HFFc6 (cell line): Measurements from ENCODE around the gene RASAL2. TPM values are rescaled to one million over a fixed set of nuclear protein-coding genes. Genes with fewer than 3 reads are reported as not detected.
"Not testable (repeated sequence)": the region's sequence is repeated elsewhere in the genome, so short reads cannot be mapped to it uniquely, and the experiment has no call there.

Experiments
- DNase-seq: peaks from one replicate; pipeline ENCODE4 v3.0.0-alpha.2; 2018
- H3K27ac Mint-ChIP-seq: 2 replicates; pipeline ENCODE4 v1.8.0; 2020; ENCODE audit warnings: mild to moderate bottlenecking, mixed read lengths
- H3K27me3 Mint-ChIP-seq: 2 replicates; pipeline ENCODE4 v1.8.0; 2021; ENCODE audit warnings: mild to moderate bottlenecking, moderate library complexity, mixed read lengths; ENCODE audit not compliant: insufficient read depth
- H3K36me3 Mint-ChIP-seq: 2 replicates; pipeline ENCODE4 v1.8.0; 2021; ENCODE audit warnings: low read depth, mixed read lengths
- H3K4me1 Mint-ChIP-seq: 2 replicates; pipeline ENCODE4 v1.8.0; 2020; ENCODE audit warnings: low read depth, mixed read lengths
- H3K4me3 Mint-ChIP-seq: 2 replicates; pipeline ENCODE4 v1.8.0; 2020; ENCODE audit warnings: mild to moderate bottlenecking, moderate library complexity, mixed read lengths
- H3K9me3 Mint-ChIP-seq: 2 replicates; pipeline ENCODE4 v1.8.0; 2020; ENCODE audit warnings: mild to moderate bottlenecking, mixed read lengths
- CTCF ChIP-seq: fragments of 200-600 bp; sonication (generic); IDR thresholded peaks from 2 replicates; pipeline ENCODE4 v1.5.0; 2021; ENCODE audit warnings: antibody characterized with exemption, mild to moderate bottlenecking
- total RNA-seq, 6 experiments: library from RNA; stranded (reverse); fragmentation: NEBNext Ultra II Directional; extraction: Animal tissue kit (Norgen Biotek cat#: 25700); gene quantifications; 2 replicates in 1 of 6; 3 replicates in 5 of 6; pipeline ENCODE4 v1.2.3, GENCODE V29; 2021

The RASAL2 gene
- total RNA-seq, 6 experiments from 2014 or later: 21.2 to 30.7 (median 24.4) TPM

DNA sequence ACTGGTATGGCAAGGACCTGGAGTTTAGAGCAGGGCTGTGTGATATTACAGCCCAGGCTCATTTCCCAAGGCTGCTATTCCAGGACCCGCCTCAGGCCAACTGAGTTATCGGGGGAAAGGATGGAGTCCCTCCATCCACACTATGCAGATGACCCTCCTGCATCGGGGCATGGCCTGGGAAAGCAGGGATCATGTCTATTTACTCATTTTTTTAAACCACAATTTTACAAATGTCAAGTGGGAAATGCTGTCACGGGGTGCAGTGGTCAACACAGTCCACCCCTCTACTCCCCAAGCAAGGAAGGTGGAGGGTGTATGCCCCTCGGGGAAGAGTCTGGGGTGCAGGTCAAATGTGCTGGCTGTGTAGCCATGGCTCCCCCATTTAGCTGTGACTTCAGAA is 409.0 kb downstream of the RASAL2 start:
- Mint-ChIP-seq H3K4me1 (peaks cover 6% of the 10 kb centered on the region), H3K27me3 (peaks cover 2% of the 10 kb centered on the region), H3K27ac (no peak overlapping the region), H3K36me3 (no peaks in the 10 kb centered on the region), H3K9me3 (no peaks in the 10 kb centered on the region), H3K4me3 (no peak overlapping the region)
- DNase-seq: no peak
- TF ChIP-seq CTCF: no peak

DNA sequence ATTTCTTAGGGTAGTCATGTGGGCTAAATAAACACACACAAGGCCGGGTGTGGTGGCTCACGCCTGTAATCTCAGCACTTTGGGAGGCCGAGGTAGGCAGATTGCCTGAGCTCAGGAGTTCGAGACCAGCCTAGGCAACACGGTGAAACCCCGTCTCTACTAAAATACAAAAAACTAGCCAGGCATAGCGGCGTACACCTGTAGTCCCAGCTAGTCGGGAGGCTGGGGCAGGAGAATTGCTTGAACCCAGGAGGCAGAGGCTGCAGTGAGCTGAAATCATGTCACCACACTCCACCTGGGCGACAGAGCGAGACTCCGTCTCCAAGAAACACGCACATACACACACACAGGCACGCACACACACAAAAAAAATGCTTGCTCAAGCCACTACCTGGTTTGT is 409.4 kb downstream of the RASAL2 start:
- H3K4me1 Mint-ChIP-seq, H3K27me3 Mint-ChIP-seq, H3K36me3 Mint-ChIP-seq: not testable (repeated sequence)

GRCh38 chr1:178503849-178504248 is 409.9 kb downstream of the RASAL2 start:
- no peak overlapping the region for H3K4me3 Mint-ChIP-seq
- H3K27ac Mint-ChIP-seq: no peak overlapping the region
- peaks cover 2% of the 10 kb centered on the region for H3K27me3 Mint-ChIP-seq
- H3K4me1 Mint-ChIP-seq: peaks cover 6% of the 10 kb centered on the region
- no peak for TF ChIP-seq CTCF
- no peaks in the 10 kb centered on the region for H3K36me3 Mint-ChIP-seq
- no peaks in the 10 kb centered on the region for H3K9me3 Mint-ChIP-seq
- no peak for DNase-seq

More for the DNA sequence above, 409.4 kb downstream of the RASAL2 start:
- DNase-seq, H3K4me3 Mint-ChIP-seq, H3K27ac Mint-ChIP-seq, H3K9me3 Mint-ChIP-seq: not testable (repeated sequence)

GRCh38 chr1:178504286-178504685 is 410.4 kb downstream of the RASAL2 start:
- peaks cover 6% of the 10 kb centered on the region for H3K4me1 Mint-ChIP-seq

DNA sequence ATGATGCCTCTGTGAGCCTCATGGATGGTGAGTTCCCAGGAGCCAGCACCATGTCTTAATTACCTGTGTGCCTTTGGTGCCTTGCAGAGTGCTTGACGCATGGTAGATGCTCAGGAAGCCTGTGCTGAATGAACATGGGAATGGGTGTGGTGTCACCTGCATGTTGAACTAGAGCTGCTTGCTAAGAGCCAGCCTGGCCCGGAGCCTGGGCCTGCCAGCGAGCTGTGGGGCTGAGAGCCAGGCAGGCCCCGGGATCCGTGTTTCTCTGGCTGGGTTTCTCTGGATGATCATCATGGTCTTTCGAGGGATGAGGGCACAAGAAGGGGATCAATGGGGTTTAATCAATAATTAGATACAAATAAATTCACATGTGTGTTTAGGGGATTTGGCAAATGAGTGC is 412.3 kb downstream of the RASAL2 start:
- Mint-ChIP-seq H3K4me1 (peaks cover 6% of the 10 kb centered on the region), H3K27ac (no peak overlapping the region), H3K4me3 (no peak overlapping the region), H3K36me3 (no peaks in the 10 kb centered on the region), H3K27me3 (peaks cover 5% of the 10 kb centered on the region), H3K9me3 (no peaks in the 10 kb centered on the region)
- no peak for TF ChIP-seq CTCF
- no peak for DNase-seq

More at GRCh38 chr1:178504286-178504685, 410.4 kb downstream of the RASAL2 start:
- DNase-seq: no peak
- Mint-ChIP-seq H3K36me3 (no peaks in the 10 kb centered on the region), H3K27ac (no peak overlapping the region), H3K27me3 (peaks cover 5% of the 10 kb centered on the region), H3K4me3 (no peak overlapping the region), H3K9me3 (no peaks in the 10 kb centered on the region)
- no peak for TF ChIP-seq CTCF

- TF ChIP-seq CTCF: no peak
- Mint-ChIP-seq H3K4me3 (no peak overlapping the region), H3K27me3 (peaks cover 5% of the 10 kb centered on the region), H3K9me3 (no peaks in the 10 kb centered on the region), H3K27ac (no peak overlapping the region), H3K36me3 (no peaks in the 10 kb centered on the region), H3K4me1 (peaks cover 2% of the 10 kb centered on the region)
- DNase-seq: no peak
Observed at GRCh38 chr1:178506669-178507068, 412.8 kb downstream of the RASAL2 start.
